Activated CD8-positive, alpha-beta T cell treated with anti-CD3 and anti-CD28 coated beads, Interleukin-2, amount 10 ng/mL, durations not matched to agents 7 days and 5 days (primary cell): Measurements from ENCODE around the gene CYREN. TPM values are rescaled to one million over a fixed set of nuclear protein-coding genes. Genes with fewer than 3 reads are reported as not detected.

Experiments used
- ATAC-seq: fragments of 150-1000 bp; cut with Tn5 transposase; one replicate; pipeline ENCODE4 v1.10.0; 2021; ENCODE audit warnings: moderate library complexity
- CTCF ChIA-PET: fragments of 350-600 bp; sonication (Branson Sonifier 250); formaldehyde crosslinking; loops from one replicate; lab custom pipeline; 2021; ENCODE audit warnings: antibody characterized with exemption; lab: Charles Lee
- POLR2A ChIA-PET: fragments of 350-600 bp; sonication (Branson Sonifier 250); formaldehyde crosslinking; loops from one replicate; lab custom pipeline; 2021; ENCODE audit warnings: antibody characterized with exemption; lab: Charles Lee
- DNase-seq: peaks from one replicate; pipeline ENCODE4 v3.0.0-alpha.2; 2020
- H3K27ac Mint-ChIP-seq: one replicate; pipeline ENCODE4 v1.8.0; 2021; ENCODE audit warnings: mild to moderate bottlenecking, mixed read lengths
- H3K27me3 Mint-ChIP-seq: one replicate; pipeline ENCODE4 v1.8.0; 2021; ENCODE audit warnings: low read depth, mixed read lengths
- H3K36me3 Mint-ChIP-seq: one replicate; pipeline ENCODE4 v1.8.0; 2021; ENCODE audit warnings: low read depth, mixed read lengths
- H3K4me1 Mint-ChIP-seq: one replicate; pipeline ENCODE4 v1.8.0; 2021; ENCODE audit warnings: low read depth, mixed read lengths
- H3K4me3 Mint-ChIP-seq: one replicate; pipeline ENCODE4 v1.8.0; 2021; ENCODE audit warnings: mild to moderate bottlenecking, mixed read lengths
- H3K9me3 Mint-ChIP-seq: one replicate; pipeline ENCODE4 v1.8.0; 2022; ENCODE audit warnings: mixed read lengths; ENCODE audit not compliant: insufficient read depth
- total RNA-seq, 2 experiments: library from RNA; stranded (reverse); gene quantifications; one replicate each; pipeline ENCODE4 v1.2.3, GENCODE V29; 2021

CYREN gene
- total RNA-seq, 2 experiments from 2014 or later, result 35.2 to 36.9 TPM

- Mint-ChIP-seq H3K27ac (no peak overlapping the region), H3K9me3 (peaks cover 54% of the 10 kb centered on the region), H3K4me3 (no peak overlapping the region), H3K36me3 (peaks cover 94% of the 10 kb centered on the region), H3K27me3 (no peaks in the 10 kb centered on the region), H3K4me1 (peaks cover 32% of the 10 kb centered on the region)
- DNase-seq, result no peak
- ChIA-PET POLR2A (interaction anchor here (0.6 to 0.8 kb wide), 2 partner anchors 9 to 11 kb away, joined by 3 to 6 read pairs; partner anchors contain the start of gene TMEM140), CTCF (interaction anchor here (6.7 kb wide), 1 partner anchor 11 kb away, joined by 45 read pairs; the partner anchor contains the start of gene CYREN)
- ATAC-seq, result no peak
Observed at GRCh38 chr7:135158141-135158655, 12.3 kb downstream of the CYREN start.

GRCh38 chr7:135156290-135156689 lies 14.2 kb downstream of the CYREN start:
- POLR2A ChIA-PET, result interaction anchor here (1.0 kb wide), 1 partner anchor 8 kb away, joined by 4 read pairs; the partner anchor contains the start of gene TMEM140
- no peak overlapping the region for H3K27ac Mint-ChIP-seq

GRCh38 chr7:135154734-135155133 lies 15.8 kb downstream of the CYREN start:
- Mint-ChIP-seq H3K4me1 (peaks cover 38% of the 10 kb centered on the region), H3K36me3 (peaks cover 95% of the 10 kb centered on the region), H3K4me3 (no peak overlapping the region), H3K9me3 (peaks cover 42% of the 10 kb centered on the region), H3K27ac (no peak overlapping the region), H3K27me3 (no peaks in the 10 kb centered on the region)
- CTCF ChIA-PET, result no interaction called here
- ATAC-seq (no peak), DNase-seq (no peak)
- POLR2A ChIA-PET, result no interaction called here

More at GRCh38 chr7:135156290-135156689, 14.2 kb downstream of the CYREN start:
- no peak for DNase-seq
- H3K4me1 Mint-ChIP-seq, result peaks cover 37% of the 10 kb centered on the region
- H3K4me3 Mint-ChIP-seq, result no peak overlapping the region
- CTCF ChIA-PET, result interaction anchor here (6.7 kb wide), 1 partner anchor 13 kb away, joined by 45 read pairs; the partner anchor contains the start of gene CYREN
- H3K36me3 Mint-ChIP-seq, result peaks cover 95% of the 10 kb centered on the region
- no peak for ATAC-seq
- H3K27me3 Mint-ChIP-seq, result no peaks in the 10 kb centered on the region
- peaks cover 42% of the 10 kb centered on the region for H3K9me3 Mint-ChIP-seq

- H3K27me3 Mint-ChIP-seq, result no peaks in the 10 kb centered on the region
- peaks cover 77% of the 10 kb centered on the region for H3K36me3 Mint-ChIP-seq
- no peak overlapping the region for H3K4me3 Mint-ChIP-seq
- POLR2A ChIA-PET, result no interaction called here
- peak overlapping the region; percentile 9 for H3K27ac Mint-ChIP-seq
- CTCF ChIA-PET, result no interaction called here
- H3K4me1 Mint-ChIP-seq, result peaks cover 42% of the 10 kb centered on the region
- DNase-seq (no peak), ATAC-seq (no peak)
- H3K9me3 Mint-ChIP-seq, result peaks cover 42% of the 10 kb centered on the region
Observed at GRCh38 chr7:135152442-135152841, 18.1 kb downstream of the CYREN start.

- no peak for DNase-seq
- ChIA-PET CTCF (interaction anchor here (1.8 to 6.4 kb wide), 3 partner anchors 9 to 164 kb away, joined by 5 to 98 read pairs (median 40); partner anchors contain the start of genes AGBL3 and CYREN), POLR2A (interaction anchor here (0.5 to 1.2 kb wide), 8 partner anchors 12 to 651 kb away, joined by 3 to 5 read pairs (median 3); no protein-coding TSS in a partner anchor)
- peak overlapping the region; percentile 4 for H3K4me3 Mint-ChIP-seq
- ATAC-seq, result no peak
- peak overlapping the region; percentile 37 for H3K27ac Mint-ChIP-seq
- H3K9me3 Mint-ChIP-seq, result peaks cover 34% of the 10 kb centered on the region
- H3K36me3 Mint-ChIP-seq, result peaks cover 68% of the 10 kb centered on the region
- peaks cover 49% of the 10 kb centered on the region for H3K4me1 Mint-ChIP-seq
- H3K27me3 Mint-ChIP-seq, result no peaks in the 10 kb centered on the region
Observed at GRCh38 chr7:135151533-135151932, 19.0 kb downstream of the CYREN start.

- H3K9me3 Mint-ChIP-seq, result peaks cover 30% of the 10 kb centered on the region
- peaks cover 53% of the 10 kb centered on the region for H3K4me1 Mint-ChIP-seq
- CTCF ChIA-PET, result interaction anchor here (1.8 to 6.4 kb wide), 3 partner anchors 9 to 164 kb away, joined by 5 to 98 read pairs (median 40); partner anchors contain the start of genes AGBL3 and CYREN
- peak overlapping the region; percentile 37 for H3K27ac Mint-ChIP-seq
- H3K36me3 Mint-ChIP-seq, result peaks cover 64% of the 10 kb centered on the region
- DNase-seq (no peak), ATAC-seq (no peak)
- POLR2A ChIA-PET, result interaction anchor here (0.5 to 1.2 kb wide), 7 partner anchors 12 to 651 kb away, joined by 3 to 5 read pairs (median 3); no protein-coding TSS in a partner anchor
- H3K4me3 Mint-ChIP-seq, result peak overlapping the region; percentile 4
- H3K27me3 Mint-ChIP-seq, result no peaks in the 10 kb centered on the region
Observed at GRCh38 chr7:135151132-135151531, 19.4 kb downstream of the CYREN start.

GRCh38 chr7:135150072-135150782 lies 20.3 kb downstream of the CYREN start:
- Mint-ChIP-seq H3K9me3 (peaks cover 21% of the 10 kb centered on the region), H3K27me3 (no peaks in the 10 kb centered on the region), H3K36me3 (peaks cover 55% of the 10 kb centered on the region), H3K4me3 (peak overlapping the region; percentile 84), H3K4me1 (peaks cover 59% of the 10 kb centered on the region), H3K27ac (no peak overlapping the region)
- CTCF ChIA-PET, result interaction anchor here (1.8 to 6.4 kb wide), 3 partner anchors 10 to 163 kb away, joined by 5 to 98 read pairs (median 40); partner anchors contain the start of genes AGBL3 and CYREN
- POLR2A ChIA-PET, result interaction anchor here (0.9 to 1.4 kb wide), 5 partner anchors 8 to 162 kb away, joined by 3 to 4 read pairs (median 3); no protein-coding TSS in a partner anchor
- ATAC-seq (no peak), DNase-seq (no peak)

GRCh38 chr7:135147899-135148721 lies 22.4 kb downstream of the CYREN start, which contains the start of gene TMEM140:
TMEM140 (plus strand) TSS chr7:135148072; CDS start chr7:135164442, 16,370 bp downstream.
- peaks cover 53% of the 10 kb centered on the region for H3K4me1 Mint-ChIP-seq
- peaks cover 34% of the 10 kb centered on the region for H3K36me3 Mint-ChIP-seq
- ChIA-PET POLR2A (interaction anchor here (0.9 to 3.9 kb wide), 15 partner anchors 8 to 715 kb away, joined by 3 to 61 read pairs (median 6); partner anchors contain the start of genes AGBL3, CYREN and WDR91), CTCF (interaction anchor here (0.9 to 6.4 kb wide), 10 partner anchors 11 to 500 kb away, joined by 3 to 98 read pairs (median 4); partner anchors contain the start of genes AGBL3 and CYREN)
- peak; percentile 77 for DNase-seq
- H3K4me3 Mint-ChIP-seq, result peak within 1 kb of the TSS; percentile 84
- ATAC-seq, result peak; percentile 84
- no peaks in the 10 kb centered on the region for H3K27me3 Mint-ChIP-seq
- peaks cover 4% of the 10 kb centered on the region for H3K9me3 Mint-ChIP-seq
- peak within 1 kb of the TSS; percentile 95 for H3K27ac Mint-ChIP-seq

GRCh38 chr7:135147341-135147898 lies 23.1 kb downstream of the CYREN start:
- CTCF ChIA-PET, result interaction anchor here (0.9 to 6.4 kb wide), 10 partner anchors 12 to 500 kb away, joined by 3 to 98 read pairs (median 4); partner anchors contain the start of genes AGBL3 and CYREN
- H3K4me3 Mint-ChIP-seq, result peak overlapping the region; percentile 84
- H3K9me3 Mint-ChIP-seq, result peaks cover 3% of the 10 kb centered on the region
- H3K27ac Mint-ChIP-seq, result peak overlapping the region; percentile 95
- no peaks in the 10 kb centered on the region for H3K27me3 Mint-ChIP-seq
- peaks cover 49% of the 10 kb centered on the region for H3K4me1 Mint-ChIP-seq
- H3K36me3 Mint-ChIP-seq, result peaks cover 27% of the 10 kb centered on the region
- peak; percentile 45 for ATAC-seq
- POLR2A ChIA-PET, result interaction anchor here (0.9 to 3.9 kb wide), 15 partner anchors 9 to 715 kb away, joined by 3 to 61 read pairs (median 6); partner anchors contain the start of genes AGBL3, CYREN and WDR91
- DNase-seq, result peak; percentile 52

GRCh38 chr7:135143885-135144668 lies 26.4 kb downstream of the CYREN start:
- ChIA-PET CTCF (interaction anchor here (1.5 kb wide), 1 partner anchor 157 kb away, joined by 10 read pairs; the partner anchor contains the start of gene AGBL3), POLR2A (interaction anchor here (0.6 kb wide), 1 partner anchor 26 kb away, joined by 3 read pairs; no protein-coding TSS in a partner anchor)
- DNase-seq, result no peak
- Mint-ChIP-seq H3K4me1 (peaks cover 24% of the 10 kb centered on the region), H3K4me3 (no peak overlapping the region), H3K27me3 (no peaks in the 10 kb centered on the region), H3K36me3 (peaks cover 7% of the 10 kb centered on the region), H3K9me3 (peaks cover 14% of the 10 kb centered on the region), H3K27ac (no peak overlapping the region)
- ATAC-seq, result no peak
